Measurements from ENCODE around the gene XRN1. TPM values are rescaled to one million over a fixed set of nuclear protein-coding genes. Genes with fewer than 3 reads are reported as not detected.

XRN1 gene
- total and polyA plus RNA-seq, 2 of the 8 experiments (the other 6 are each of a cell fraction or from before 2014, with no cell fraction given) = 1.9 to 17.2 TPM

- no peak for TF ChIP-seq HDAC2 (IDR thresholded peaks at IDR 0.05; ENCODE audit: borderline replicate concordance in 1 of 2, low read depth in 2 of 2, low read length in 2 of 2)
- no peak for TF ChIP-seq SAP30 (IDR thresholded peaks at IDR 0.05; ENCODE audit: insufficient read depth, insufficient replicate concordance, low read length)
- TF ChIP-seq KDM1A (IDR thresholded peaks at IDR 0.05; ENCODE audit: borderline replicate concordance, low read length) = no peak
Measured at GRCh38 chr3:142281474-142281873, 166.4 kb downstream of the XRN1 start (continued).
